Lung (tissue), 12 donors: ENCODE results near the gene TBR1. TPM values are rescaled to one million over a fixed set of nuclear protein-coding genes. Genes with fewer than 3 reads are reported as not detected.

ENCODE experiments used
- ATAC-seq: fragments of 200-7000 bp; cut with Tn5 transposase; one replicate; pipeline ENCODE4 v1.9.1; 2020; ENCODE audit warnings: moderate number of reproducible peaks; ENCODE audit not compliant: insufficient read depth, low FRiP score
- DNase-seq, 3 donors: peaks; one replicate each; pipeline ENCODE4 v3.0.0-alpha.2; 2013 to 2017
- H3K27ac ChIP-seq, 2 donors: one replicate each; pipeline ENCODE4 v1.5.1; 2013; ENCODE audit warnings: mild to moderate bottlenecking in 2 of 2, moderate library complexity in 2 of 2, control low read depth in 1 of 2, inconsistent platforms in 1 of 2, low read depth in 1 of 2, low read length in 1 of 2
- H3K27me3 ChIP-seq, 3 donors: one replicate each; pipeline ENCODE4 v1.5.1; 2013; ENCODE audit warnings: low read length in 2 of 3; ENCODE audit not compliant: control insufficient read depth in 3 of 3, insufficient read depth in 3 of 3
- H3K36me3 ChIP-seq, 4 donors: one replicate each; pipeline ENCODE4 v1.5.1; 2013; ENCODE audit warnings: low read length in 4 of 4, mild to moderate bottlenecking in 1 of 4, moderate library complexity in 1 of 4; ENCODE audit not compliant: control insufficient read depth in 4 of 4, insufficient read depth in 4 of 4
- H3K4me1 ChIP-seq, 5 donors: one replicate each; pipeline ENCODE4 v1.5.1; 2013; ENCODE audit warnings: low read length in 5 of 5, mild to moderate bottlenecking in 2 of 5, moderate library complexity in 1 of 5; ENCODE audit not compliant: control insufficient read depth in 5 of 5, insufficient read depth in 5 of 5
- H3K4me3 ChIP-seq: one replicate; pipeline ENCODE4 v1.5.1; 2013; ENCODE audit warnings: mild to moderate bottlenecking, control low read depth, moderate library complexity
- H3K9ac ChIP-seq, 2 donors: one replicate each; pipeline ENCODE4 v1.5.1; 2013; ENCODE audit warnings: low read length in 2 of 2, control low read depth in 1 of 2; ENCODE audit not compliant: insufficient read depth in 1 of 2
- H3K9me3 ChIP-seq, 4 donors: one replicate each; pipeline ENCODE4 v1.5.1; 2013; ENCODE audit warnings: low read length in 3 of 4, mild to moderate bottlenecking in 1 of 4, moderate library complexity in 1 of 4; ENCODE audit not compliant: control insufficient read depth in 4 of 4, insufficient read depth in 3 of 4
- WGBS, 2 donors: extraction: QIAGEN DNeasy Blood & Tissue Kit; methylation state at CpG; one replicate each; pipeline ENCODE4 v1.1.7; 2013; 5-methylcytosine and 5-hydroxymethylcytosine counted together
- polyA plus RNA-seq, 2 donors: library from polyadenylated mRNA; stranded (reverse); fragments of 200-250 nt; gene quantifications; one replicate each; pipeline ENCODE4 v1.2.1, GENCODE V29; 2013
- total RNA-seq, 2 donors: library from RNA; depleted of rRNA in 1 of 2; stranded (reverse); fragments of >200 nt in 1 of 2; gene quantifications; one replicate each; pipeline ENCODE4 v1.2.1, GENCODE V29; 2014 to 2021
- TF ChIP-seq, protein P1 (sequence below): IDR thresholded peaks from 2 replicates; pipeline ENCODE4 v1.5.1; 2012; ENCODE audit warnings: mild to moderate bottlenecking; ENCODE audit errors: control extremely low read depth, extremely low read depth
- donor health status: control.
- donor health status: control.
- donor health status: Bipolar disorder and iron deficiency.
- donor health status: healthy.
- donor health status: DM: yes; HTN: yes; CAD: no.

The TBR1 gene
- total and polyA plus RNA-seq, 4 donors = 0.01 to 0.02 TPM; not detected in 2

- WGBS, 2 donors = 12 to 15% methylated on average over 21 of the region's 21 CpGs
- peaks cover 0 to 12% (median 0%) of the 10 kb centered on the region in 4 donors for H3K9me3 ChIP-seq
- H3K4me3 ChIP-seq = no peak overlapping the region
- peaks cover 0 to 46% (median 12%) of the 10 kb centered on the region in 5 donors for H3K4me1 ChIP-seq
- H3K27ac ChIP-seq = no peak overlapping the region
- H3K9ac ChIP-seq = no peak overlapping the region
- H3K27me3 ChIP-seq = peaks cover 11 to 95% (median 92%) of the 10 kb centered on the region in 3 donors
- no peaks in the 10 kb centered on the region for H3K36me3 ChIP-seq
- peak in 1 of 3 donors; percentile 15 for DNase-seq
- ATAC-seq = no peak
- TF ChIP-seq, protein P1, sequence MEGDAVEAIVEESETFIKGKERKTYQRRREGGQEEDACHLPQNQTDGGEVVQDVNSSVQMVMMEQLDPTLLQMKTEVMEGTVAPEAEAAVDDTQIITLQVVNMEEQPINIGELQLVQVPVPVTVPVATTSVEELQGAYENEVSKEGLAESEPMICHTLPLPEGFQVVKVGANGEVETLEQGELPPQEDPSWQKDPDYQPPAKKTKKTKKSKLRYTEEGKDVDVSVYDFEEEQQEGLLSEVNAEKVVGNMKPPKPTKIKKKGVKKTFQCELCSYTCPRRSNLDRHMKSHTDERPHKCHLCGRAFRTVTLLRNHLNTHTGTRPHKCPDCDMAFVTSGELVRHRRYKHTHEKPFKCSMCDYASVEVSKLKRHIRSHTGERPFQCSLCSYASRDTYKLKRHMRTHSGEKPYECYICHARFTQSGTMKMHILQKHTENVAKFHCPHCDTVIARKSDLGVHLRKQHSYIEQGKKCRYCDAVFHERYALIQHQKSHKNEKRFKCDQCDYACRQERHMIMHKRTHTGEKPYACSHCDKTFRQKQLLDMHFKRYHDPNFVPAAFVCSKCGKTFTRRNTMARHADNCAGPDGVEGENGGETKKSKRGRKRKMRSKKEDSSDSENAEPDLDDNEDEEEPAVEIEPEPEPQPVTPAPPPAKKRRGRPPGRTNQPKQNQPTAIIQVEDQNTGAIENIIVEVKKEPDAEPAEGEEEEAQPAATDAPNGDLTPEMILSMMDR = no peak
Measured at GRCh38 chr2:161417438-161418274, 1.6 kb downstream of the TBR1 start.

- H3K27me3 ChIP-seq = peaks cover 18 to 94% (median 94%) of the 10 kb centered on the region in 3 donors
- H3K9ac ChIP-seq = no peak overlapping the region
- TF ChIP-seq, protein P1 = no peak
- H3K36me3 ChIP-seq = no peaks in the 10 kb centered on the region
- peaks cover 0 to 16% (median 0%) of the 10 kb centered on the region in 4 donors for H3K9me3 ChIP-seq
- DNase-seq (no peak), ATAC-seq (no peak)
- H3K4me3 ChIP-seq = no peak overlapping the region
- 5 to 7% methylated on average over 15 of the region's 15 CpGs for WGBS, 2 donors
- peaks cover 0 to 47% (median 15%) of the 10 kb centered on the region in 5 donors for H3K4me1 ChIP-seq
- H3K27ac ChIP-seq = no peak overlapping the region
Measured at GRCh38 chr2:161418275-161418714, 2.2 kb downstream of the TBR1 start.

GRCh38 chr2:161418715-161419637 lies 2.9 kb downstream of the TBR1 start:
- Histone ChIP-seq H3K9me3 (peaks cover 0 to 22% (median 0%) of the 10 kb centered on the region in 4 donors), H3K27ac (no peak overlapping the region), H3K9ac (no peak overlapping the region), H3K4me3 (no peak overlapping the region), H3K4me1 (peaks cover 0 to 54% (median 19%) of the 10 kb centered on the region in 5 donors), H3K27me3 (peaks cover 22 to 89% (median 89%) of the 10 kb centered on the region in 3 donors), H3K36me3 (no peaks in the 10 kb centered on the region)
- TF ChIP-seq, protein P1 = no peak
- ATAC-seq = no peak
- WGBS, 2 donors = 2 to 6% methylated on average over 46 to 49 of the region's 49 CpGs
- peak; percentile 39 to 47 (median 46) for DNase-seq
